Small intestine (tissue), 7 donors: ENCODE results near the gene RAD1. TPM values are rescaled to one million over a fixed set of nuclear protein-coding genes. Genes with fewer than 3 reads are reported as not detected.

ENCODE experiments used
- DNase-seq, 2 donors: peaks; one replicate each; pipeline versions ENCODE4 v3.0.0 to v3.0.0-alpha.2; 2013
- FAIRE-seq: peaks from 2 replicates; lab custom pipeline; 2012; peaks lifted over from hg19 to GRCh38; lab: Jason Lieb, UNC
- H3K27ac ChIP-seq, 3 donors: one replicate each; pipeline ENCODE4 v1.5.1; 2013; ENCODE audit warnings: low read length in 2 of 3, mild to moderate bottlenecking in 2 of 3, control low read depth in 1 of 3, inconsistent platforms in 1 of 3, low read depth in 1 of 3, moderate library complexity in 1 of 3
- H3K27me3 ChIP-seq, 3 donors: one replicate each; pipeline ENCODE4 v1.6.1; 2013; ENCODE audit warnings: low read length in 3 of 3, inconsistent platforms in 1 of 3; ENCODE audit not compliant: control insufficient read depth in 3 of 3, insufficient read depth in 3 of 3
- H3K36me3 ChIP-seq, 3 donors: one replicate each; pipeline ENCODE4 v1.6.1; 2013; ENCODE audit warnings: low read length in 3 of 3, inconsistent platforms in 1 of 3, low read depth in 1 of 3, mild to moderate bottlenecking in 1 of 3, moderate library complexity in 1 of 3; ENCODE audit not compliant: control insufficient read depth in 3 of 3, insufficient read depth in 2 of 3
- H3K4me1 ChIP-seq, 3 donors: one replicate each; pipeline ENCODE4 v1.6.1; 2013; ENCODE audit warnings: low read length in 2 of 3, inconsistent platforms in 1 of 3, low read depth in 1 of 3, mild to moderate bottlenecking in 1 of 3, moderate library complexity in 1 of 3; ENCODE audit not compliant: control insufficient read depth in 3 of 3, insufficient read depth in 2 of 3
- H3K4me3 ChIP-seq, 3 donors: one replicate each; pipeline ENCODE4 v1.5.1; 2013; ENCODE audit warnings: low read length in 3 of 3, control low read depth in 1 of 3, inconsistent platforms in 1 of 3, low read depth in 1 of 3, mild to moderate bottlenecking in 1 of 3, moderate library complexity in 1 of 3
- H3K9me3 ChIP-seq, 2 donors: one replicate each; pipeline ENCODE4 v1.6.1; 2013; ENCODE audit warnings: low read depth in 1 of 2, low read length in 1 of 2; ENCODE audit not compliant: control insufficient read depth in 2 of 2, insufficient read depth in 1 of 2
- WGBS, 3 donors: extraction: QIAGEN DNeasy Blood & Tissue Kit; methylation state at CpG; one replicate each; pipeline ENCODE4 v1.1.7; 2013; 5-methylcytosine and 5-hydroxymethylcytosine counted together
- polyA plus RNA-seq, 4 donors: library from polyadenylated mRNA; stranded (reverse) in 3 of 4; unstranded in 1 of 4; fragments of 200-250 nt in 3 of 4; fragments of 120-200 nt in 1 of 4; gene quantifications; one replicate each; pipeline versions ENCODE4 v1.2.1 to v1.2.3, GENCODE V29; 2013
- donor health status: healthy with polysubstance abuse.
- donor health status: control.
- donor health status: control.
- donor health status: Bipolar disorder and iron deficiency.
- donor health status: healthy.

Gene RAD1
- polyA plus RNA-seq, 4 donors: 9.6 to 23.6 (median 13.2) TPM

GRCh38 chr5:34913072-34913471 lies 2.2 kb downstream of the RAD1 start:
- peaks cover 0 to 12% (median 7%) of the 10 kb centered on the region in 3 donors for H3K4me1 ChIP-seq
- WGBS, 3 donors: 66 to 84% (median 84%) methylated on average over 2 of the region's 2 CpGs
- H3K27me3 ChIP-seq: no peaks in the 10 kb centered on the region
- no peak for DNase-seq
- no peaks in the 10 kb centered on the region for H3K9me3 ChIP-seq
- no peak overlapping the region for H3K4me3 ChIP-seq
- FAIRE-seq: no peak
- no peak overlapping the region for H3K27ac ChIP-seq
- H3K36me3 ChIP-seq: peaks cover 4 to 5% (median 4%) of the 10 kb centered on the region in 3 donors

- FAIRE-seq (no peak), DNase-seq (no peak)
- no peaks in the 10 kb centered on the region for H3K4me1 ChIP-seq
- H3K4me3 ChIP-seq: no peak overlapping the region
- H3K27ac ChIP-seq: no peak overlapping the region
- H3K36me3 ChIP-seq: peaks cover 2 to 10% (median 4%) of the 10 kb centered on the region in 3 donors
- no peaks in the 10 kb centered on the region for H3K27me3 ChIP-seq
- 74 to 85% (median 85%) methylated on average over 2 of the region's 2 CpGs for WGBS, 3 donors
- no peaks in the 10 kb centered on the region for H3K9me3 ChIP-seq
These were observed 9.7 kb downstream of the RAD1 start for GRCh38 chr5:34905564-34905963.

- DNase-seq (no peak), FAIRE-seq (no peak)
- Histone ChIP-seq H3K4me1 (no peaks in the 10 kb centered on the region), H3K4me3 (no peak overlapping the region), H3K27ac (no peak overlapping the region), H3K9me3 (no peaks in the 10 kb centered on the region), H3K27me3 (no peaks in the 10 kb centered on the region), H3K36me3 (peaks cover 0 to 10% (median 2%) of the 10 kb centered on the region in 3 donors)
- WGBS, 3 donors: 93 to 100% (median 96%) methylated on average over 1 of the region's 1 CpG
These were observed 12.0 kb downstream of the RAD1 start for GRCh38 chr5:34903260-34903659.

GRCh38 chr5:34900652-34901051 lies 14.7 kb downstream of the RAD1 start:
- H3K27ac ChIP-seq: no peak overlapping the region
- DNase-seq: no peak
- no peak overlapping the region for H3K4me3 ChIP-seq
- H3K27me3 ChIP-seq: no peaks in the 10 kb centered on the region
- FAIRE-seq: no peak
- peaks cover 0 to 5% (median 0%) of the 10 kb centered on the region in 3 donors for H3K4me1 ChIP-seq
- WGBS, 3 donors: 87 to 90% (median 89%) methylated on average over 6 of the region's 6 CpGs
- no peaks in the 10 kb centered on the region for H3K9me3 ChIP-seq
- H3K36me3 ChIP-seq: peaks cover 0 to 4% (median 2%) of the 10 kb centered on the region in 3 donors

GRCh38 chr5:34899066-34899465 lies 16.2 kb downstream of the RAD1 start:
- DNase-seq: no peak
- H3K36me3 ChIP-seq: peaks cover 0 to 3% (median 0%) of the 10 kb centered on the region in 3 donors
- no peak overlapping the region for H3K27ac ChIP-seq
- no peak overlapping the region for H3K4me3 ChIP-seq
- H3K9me3 ChIP-seq: no peaks in the 10 kb centered on the region
- H3K4me1 ChIP-seq: peaks cover 0 to 5% (median 0%) of the 10 kb centered on the region in 3 donors
- H3K27me3 ChIP-seq: no peaks in the 10 kb centered on the region
- WGBS, 3 donors: 94 to 95% (median 94%) methylated on average over 2 of the region's 2 CpGs
- no peak for FAIRE-seq

- no peak overlapping the region for H3K4me3 ChIP-seq
- FAIRE-seq (no peak), DNase-seq (peak; percentile 72 to 82)
- peaks cover 0 to 5% (median 0%) of the 10 kb centered on the region in 3 donors for H3K4me1 ChIP-seq
- no peaks in the 10 kb centered on the region for H3K27me3 ChIP-seq
- H3K27ac ChIP-seq: no peak overlapping the region
- H3K36me3 ChIP-seq: no peaks in the 10 kb centered on the region
- H3K9me3 ChIP-seq: no peaks in the 10 kb centered on the region
- 3% methylated on average over 3 of the region's 3 CpGs for WGBS, 3 donors
These were observed 16.9 kb downstream of the RAD1 start for GRCh38 chr5:34898258-34898895.

GRCh38 chr5:34897646-34898045 lies 17.7 kb downstream of the RAD1 start:
- Histone ChIP-seq H3K36me3 (no peaks in the 10 kb centered on the region), H3K27me3 (no peaks in the 10 kb centered on the region), H3K27ac (no peak overlapping the region), H3K9me3 (no peaks in the 10 kb centered on the region), H3K4me3 (no peak overlapping the region), H3K4me1 (peaks cover 0 to 5% (median 0%) of the 10 kb centered on the region in 3 donors)
- FAIRE-seq: no peak
- no peak for DNase-seq

- whole genome bisulfite sequencing, 3 donors: 27 to 72% (median 42%) methylated on average over 2 of the region's 2 CpGs
- DNase-seq (peak; percentile 21 to 30), FAIRE-seq (no peak)
- Histone ChIP-seq H3K4me3 (no peak overlapping the region), H3K27ac (no peak overlapping the region), H3K9me3 (no peaks in the 10 kb centered on the region), H3K4me1 (peaks cover 0 to 5% (median 0%) of the 10 kb centered on the region in 3 donors), H3K36me3 (no peaks in the 10 kb centered on the region), H3K27me3 (no peaks in the 10 kb centered on the region)
These were observed 19.5 kb downstream of the RAD1 start for GRCh38 chr5:34895641-34896419.
